GM12874 (cell line): ENCODE data around the gene SENP7.
A peak's percentile ranks its signal among the peaks of the same experiment; 100 is the strongest.

Experiments
- CTCF ChIP-seq: IDR thresholded peaks from 2 replicates; pipeline ENCODE4 v1.5.1; 2011; ENCODE audit warnings: low read depth, mild to moderate bottlenecking, control low read depth, low read length, moderate library complexity; ENCODE audit not compliant: insufficient read depth

Gene SENP7

GRCh38 chr3:101509811-101510210 is 3.2 kb downstream of the SENP7 start:
- TF ChIP-seq CTCF, result no peak

- TF ChIP-seq CTCF, result no peak
Observed at GRCh38 chr3:101509281-101509680, 3.7 kb downstream of the SENP7 start.

- TF ChIP-seq CTCF, result no peak
Observed at GRCh38 chr3:101501783-101502182, 11.2 kb downstream of the SENP7 start.

GRCh38 chr3:101500208-101500607 is 12.8 kb downstream of the SENP7 start:
- TF ChIP-seq CTCF, result no peak

- TF ChIP-seq CTCF, result no peak
Observed at GRCh38 chr3:101497803-101498202, 15.2 kb downstream of the SENP7 start.

- TF ChIP-seq CTCF, result 0 out of 2 replicates have a peak, but pooled peaks have one; percentile 14
Observed at GRCh38 chr3:101495552-101495951, 17.5 kb downstream of the SENP7 start.

GRCh38 chr3:101484805-101485620 is 28.0 kb downstream of the SENP7 start:
- no peak for TF ChIP-seq CTCF

GRCh38 chr3:101478980-101479379 is 34.0 kb downstream of the SENP7 start:
- TF ChIP-seq CTCF, result no peak
